ENCODE results near the gene NRG3. TPM values are rescaled to one million over a fixed set of nuclear protein-coding genes. Genes with fewer than 3 reads are reported as not detected.
"Not testable (repeated sequence)": the region's sequence is repeated elsewhere in the genome, so short reads cannot be mapped to it uniquely, and the experiment has no call there.

NRG3 gene
- total RNA-seq, 1 donor from 2014 or later, result 6.1 TPM

GRCh38 chr10:82056391-82056790 is 181.4 kb downstream of the NRG3 start:
- Mint-ChIP-seq H3K4me3 (no peak overlapping the region), H3K9me3 (no peaks in the 10 kb centered on the region), H3K4me1 (ENCODE audit: unreplicated experiment) (no peaks in the 10 kb centered on the region), H3K27ac (no peak overlapping the region), H3K36me3 (no peaks in the 10 kb centered on the region), H3K27me3 (no peaks in the 10 kb centered on the region)
- no peak for DNase-seq (ENCODE audit: extremely low spot score, unreplicated experiment)
- TF ChIP-seq CTCF (conservative IDR thresholded peaks at IDR 0.05), result no peak

GRCh38 chr10:82067192-82067591 is 192.2 kb downstream of the NRG3 start:
- DNase-seq (ENCODE audit: extremely low spot score, unreplicated experiment); H3K4me1 Mint-ChIP-seq (ENCODE audit: unreplicated experiment); H3K9me3 Mint-ChIP-seq; H3K27ac Mint-ChIP-seq; H3K36me3 Mint-ChIP-seq; H3K4me3 Mint-ChIP-seq; H3K27me3 Mint-ChIP-seq: not testable (repeated sequence)

- H3K27ac Mint-ChIP-seq, result no peak overlapping the region
- no peaks in the 10 kb centered on the region for H3K27me3 Mint-ChIP-seq
- H3K4me3 Mint-ChIP-seq, result no peak overlapping the region
- H3K4me1 Mint-ChIP-seq (ENCODE audit: unreplicated experiment), result peaks cover 4% of the 10 kb centered on the region
- TF ChIP-seq CTCF (conservative IDR thresholded peaks at IDR 0.05), result no peak
- DNase-seq (ENCODE audit: extremely low spot score, unreplicated experiment), result no peak
- H3K9me3 Mint-ChIP-seq, result no peaks in the 10 kb centered on the region
- no peaks in the 10 kb centered on the region for H3K36me3 Mint-ChIP-seq
These were observed 193.5 kb downstream of the NRG3 start for GRCh38 chr10:82068501-82068900.

GRCh38 chr10:82071231-82071630 is 196.2 kb downstream of the NRG3 start:
- Mint-ChIP-seq H3K4me3 (no peak overlapping the region), H3K9me3 (no peaks in the 10 kb centered on the region), H3K36me3 (no peaks in the 10 kb centered on the region), H3K27me3 (no peaks in the 10 kb centered on the region), H3K4me1 (ENCODE audit: unreplicated experiment) (peaks cover 4% of the 10 kb centered on the region), H3K27ac (no peak overlapping the region)
- TF ChIP-seq CTCF (conservative IDR thresholded peaks at IDR 0.05), result no peak
- no peak for DNase-seq (ENCODE audit: extremely low spot score, unreplicated experiment)

- H3K36me3 Mint-ChIP-seq, result no peaks in the 10 kb centered on the region
- no peak overlapping the region for H3K27ac Mint-ChIP-seq
- H3K4me1 Mint-ChIP-seq (ENCODE audit: unreplicated experiment), result peaks cover 4% of the 10 kb centered on the region
- H3K9me3 Mint-ChIP-seq, result no peaks in the 10 kb centered on the region
- DNase-seq (ENCODE audit: extremely low spot score, unreplicated experiment), result no peak
- no peaks in the 10 kb centered on the region for H3K27me3 Mint-ChIP-seq
- H3K4me3 Mint-ChIP-seq, result no peak overlapping the region
- no peak for TF ChIP-seq CTCF (conservative IDR thresholded peaks at IDR 0.05)
These were observed 197.1 kb downstream of the NRG3 start for GRCh38 chr10:82072124-82072523.

GRCh38 chr10:82075605-82076004 is 200.6 kb downstream of the NRG3 start:
- no peaks in the 10 kb centered on the region for H3K9me3 Mint-ChIP-seq
- no peaks in the 10 kb centered on the region for H3K4me1 Mint-ChIP-seq (ENCODE audit: unreplicated experiment)
- H3K27me3 Mint-ChIP-seq, result no peaks in the 10 kb centered on the region
- no peaks in the 10 kb centered on the region for H3K36me3 Mint-ChIP-seq
- DNase-seq (ENCODE audit: extremely low spot score, unreplicated experiment), result no peak
- no peak overlapping the region for H3K27ac Mint-ChIP-seq
- H3K4me3 Mint-ChIP-seq, result no peak overlapping the region
- no peak for TF ChIP-seq CTCF (conservative IDR thresholded peaks at IDR 0.05)

Data from type B pancreatic cell (in vitro differentiated cells).